ENCODE measurements around the gene YAF2. TPM values are rescaled to one million over a fixed set of nuclear protein-coding genes. Genes with fewer than 3 reads are reported as not detected.
"Not testable (repeated sequence)": the region's sequence is repeated elsewhere in the genome, so short reads cannot be mapped to it uniquely, and the experiment has no call there.

The YAF2 gene
- total and polyA plus RNA-seq, 11 donors, result 31.5 to 125 (median 77.8) TPM

- Histone ChIP-seq H3K36me3 (no peaks in the 10 kb centered on the region), H3K4me1 (no peaks in the 10 kb centered on the region), H3K27me3 (no peaks in the 10 kb centered on the region), H3K27ac (no peak overlapping the region), H3K9me3 (peaks cover 0 to 6% (median 0%) of the 10 kb centered on the region in 12 donors), H3K4me3 (no peak overlapping the region)
- intact Hi-C loops (cut with DNase I), result no loop called here
- no peak for TF ChIP-seq POLR2A (IDR thresholded peaks at IDR 0.05)
- no peak for TF ChIP-seq CTCF (IDR thresholded peaks at IDR 0.05)
- DNase-seq, result no peak
- ATAC-seq, result no peak
Measured at GRCh38 chr12:42255866-42256261, 17.8 kb upstream of the YAF2 start.

GRCh38 chr12:42255221-42255865 is 17.3 kb upstream of the YAF2 start:
- H3K36me3 ChIP-seq, result no peaks in the 10 kb centered on the region
- intact Hi-C loops (cut with DNase I), result no loop called here
- no peak for TF ChIP-seq CTCF (IDR thresholded peaks at IDR 0.05)
- TF ChIP-seq POLR2A (IDR thresholded peaks at IDR 0.05), result no peak
- H3K27ac ChIP-seq, result no peak overlapping the region
- no peak for ATAC-seq
- 93 to 100% (median 98%) methylated on average over 2 of the region's 2 CpGs for WGBS, 4 donors
- H3K9me3 ChIP-seq, result peaks cover 0 to 6% (median 0%) of the 10 kb centered on the region in 12 donors
- H3K27me3 ChIP-seq, result no peaks in the 10 kb centered on the region
- no peak for DNase-seq
- H3K4me3 ChIP-seq, result no peak overlapping the region
- no peaks in the 10 kb centered on the region for H3K4me1 ChIP-seq

GRCh38 chr12:42252645-42253044 is 14.6 kb upstream of the YAF2 start:
- H3K36me3 ChIP-seq; H3K4me3 ChIP-seq; ATAC-seq; intact Hi-C loops (cut with DNase I); H3K27me3 ChIP-seq; DNase-seq; H3K4me1 ChIP-seq; H3K9me3 ChIP-seq; H3K27ac ChIP-seq: not testable (repeated sequence)
- WGBS, 4 donors, result 83 to 87% (median 84%) methylated on average over 1 of the region's 1 CpG

- intact Hi-C loops (cut with DNase I); DNase-seq; H3K27me3 ChIP-seq; ATAC-seq; H3K9me3 ChIP-seq; H3K36me3 ChIP-seq; H3K4me3 ChIP-seq; H3K4me1 ChIP-seq; H3K27ac ChIP-seq: not testable (repeated sequence)
- 91 to 95% (median 92%) methylated on average over 3 of the region's 3 CpGs for WGBS, 4 donors
Measured at GRCh38 chr12:42249033-42249432, 11.0 kb upstream of the YAF2 start.

GRCh38 chr12:42240131-42240750 is 2.2 kb upstream of the YAF2 start:
- H3K27me3 ChIP-seq, result no peaks in the 10 kb centered on the region
- no peaks in the 10 kb centered on the region for H3K9me3 ChIP-seq
- H3K4me1 ChIP-seq, result peaks cover 0 to 29% (median 17%) of the 10 kb centered on the region in 12 donors
- peaks cover 0 to under 1% (median 0%) of the 10 kb centered on the region in 9 donors for H3K36me3 ChIP-seq
- TF ChIP-seq CTCF (IDR thresholded peaks at IDR 0.05), result no peak
- no peak for TF ChIP-seq POLR2A (IDR thresholded peaks at IDR 0.05)
- 90 to 93% (median 91%) methylated on average over 11 of the region's 11 CpGs for WGBS, 4 donors
- H3K4me3 ChIP-seq, result no peak overlapping the region
- DNase-seq (no peak), ATAC-seq (no peak)
- intact Hi-C loops (cut with DNase I), result no loop called here
- H3K27ac ChIP-seq, result no peak overlapping the region
